Suprapubic skin (tissue), 4 donors: ENCODE measurements around the gene DCLK2. TPM values are rescaled to one million over a fixed set of nuclear protein-coding genes. Genes with fewer than 3 reads are reported as not detected.

ENCODE experiments used
- DNase-seq, 2 donors: peaks; one replicate each; pipeline ENCODE4 v3.0.0-alpha.2; 2019; ENCODE audit warnings: low spot score in 2 of 2
- H3K27ac ChIP-seq: fragments of 200-600 bp; sonication (generic); one replicate; pipeline ENCODE4 v1.5.1; 2019
- H3K27me3 ChIP-seq: fragments of 200-600 bp; sonication (generic); one replicate; pipeline ENCODE4 v1.5.1; 2019
- H3K36me3 ChIP-seq: fragments of 200-600 bp; sonication (generic); one replicate; pipeline ENCODE4 v1.5.1; 2019
- H3K4me1 ChIP-seq: fragments of 200-600 bp; sonication (generic); one replicate; pipeline ENCODE4 v1.5.1; 2019
- H3K4me3 ChIP-seq: fragments of 200-600 bp; sonication (generic); one replicate; pipeline ENCODE4 v1.5.1; 2019; ENCODE audit warnings: mild to moderate bottlenecking
- H3K9me3 ChIP-seq: fragments of 200-600 bp; sonication (generic); one replicate; pipeline ENCODE4 v1.5.1; 2019
- EP300 ChIP-seq: sonication (generic); formaldehyde crosslinking; IDR thresholded peaks from one replicate; pipeline ENCODE4 v1.6.1; 2017; ENCODE audit warnings: antibody characterized with exemption
- POLR2A ChIP-seq, 2 donors: fragments of 450-650 bp; IDR thresholded peaks; one replicate each; pipeline ENCODE4 v1.6.1; 2017; ENCODE audit warnings: antibody characterized with exemption in 2 of 2, mild to moderate bottlenecking in 2 of 2, moderate library complexity in 2 of 2
- POLR2AphosphoS5 ChIP-seq, 3 donors: sonication (generic); formaldehyde crosslinking; IDR thresholded peaks; one replicate each; pipeline ENCODE4 v1.6.1; 2017; ENCODE audit warnings: antibody characterized with exemption in 3 of 3
- WGBS: methylation state at CpG from one replicate; pipeline ENCODE4 v1.1.5; 2018; 5-methylcytosine and 5-hydroxymethylcytosine counted together
- total RNA-seq, 4 donors: library from RNA; depleted of rRNA; stranded (reverse); fragments of >200 nt; gene quantifications; one replicate each; pipeline ENCODE4 v1.1.0, GENCODE V29; 2016
- TF ChIP-seq, protein P1 (sequence below), 2 donors: fragments of 200-600 bp in 1 of 2; fragments of 450-650 bp in 1 of 2; sonication (generic) in 1 of 2; IDR thresholded peaks; one replicate each; pipeline ENCODE4 v1.5.1; 2016 to 2019; ENCODE audit warnings: antibody characterized with exemption in 2 of 2, mild to moderate bottlenecking in 1 of 2, moderate library complexity in 1 of 2

Gene DCLK2
- total RNA-seq, 4 donors from 2014 or later: 0.57 to 3.6 (median 1.9) TPM

- peaks cover 16% of the 10 kb centered on the region for H3K36me3 ChIP-seq
- 77% methylated on average over 6 of the region's 6 CpGs for WGBS
Observed at GRCh38 chr4:150286656-150287055, 208.4 kb downstream of the DCLK2 start.

GRCh38 chr4:150289198-150289597 is 211.0 kb downstream of the DCLK2 start:
- 76% methylated on average over 2 of the region's 2 CpGs for WGBS
- no peak for TF ChIP-seq EP300
- TF ChIP-seq, protein P1, sequence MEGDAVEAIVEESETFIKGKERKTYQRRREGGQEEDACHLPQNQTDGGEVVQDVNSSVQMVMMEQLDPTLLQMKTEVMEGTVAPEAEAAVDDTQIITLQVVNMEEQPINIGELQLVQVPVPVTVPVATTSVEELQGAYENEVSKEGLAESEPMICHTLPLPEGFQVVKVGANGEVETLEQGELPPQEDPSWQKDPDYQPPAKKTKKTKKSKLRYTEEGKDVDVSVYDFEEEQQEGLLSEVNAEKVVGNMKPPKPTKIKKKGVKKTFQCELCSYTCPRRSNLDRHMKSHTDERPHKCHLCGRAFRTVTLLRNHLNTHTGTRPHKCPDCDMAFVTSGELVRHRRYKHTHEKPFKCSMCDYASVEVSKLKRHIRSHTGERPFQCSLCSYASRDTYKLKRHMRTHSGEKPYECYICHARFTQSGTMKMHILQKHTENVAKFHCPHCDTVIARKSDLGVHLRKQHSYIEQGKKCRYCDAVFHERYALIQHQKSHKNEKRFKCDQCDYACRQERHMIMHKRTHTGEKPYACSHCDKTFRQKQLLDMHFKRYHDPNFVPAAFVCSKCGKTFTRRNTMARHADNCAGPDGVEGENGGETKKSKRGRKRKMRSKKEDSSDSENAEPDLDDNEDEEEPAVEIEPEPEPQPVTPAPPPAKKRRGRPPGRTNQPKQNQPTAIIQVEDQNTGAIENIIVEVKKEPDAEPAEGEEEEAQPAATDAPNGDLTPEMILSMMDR (IDR thresholded peaks at IDR 0.05): no peak

More at GRCh38 chr4:150286656-150287055, 208.4 kb downstream of the DCLK2 start:
- no peak overlapping the region for H3K27ac ChIP-seq
- H3K27me3 ChIP-seq: no peaks in the 10 kb centered on the region
- H3K4me1 ChIP-seq: no peaks in the 10 kb centered on the region
- no peaks in the 10 kb centered on the region for H3K9me3 ChIP-seq
- no peak for DNase-seq
- TF ChIP-seq POLR2AphosphoS5 (IDR thresholded peaks at IDR 0.05): no peak
- TF ChIP-seq POLR2A (IDR thresholded peaks at IDR 0.05): no peak
- TF ChIP-seq, protein P1 (IDR thresholded peaks at IDR 0.05): no peak
- TF ChIP-seq EP300: no peak
- H3K4me3 ChIP-seq: no peak overlapping the region

GRCh38 chr4:150289881-150290280 is 211.6 kb downstream of the DCLK2 start:
- WGBS: 85% methylated on average over 3 of the region's 3 CpGs
- Histone ChIP-seq H3K36me3 (no peaks in the 10 kb centered on the region), H3K27me3 (no peaks in the 10 kb centered on the region), H3K9me3 (no peaks in the 10 kb centered on the region), H3K4me1 (no peaks in the 10 kb centered on the region), H3K27ac (no peak overlapping the region), H3K4me3 (no peak overlapping the region)
- DNase-seq: no peak
- no peak for TF ChIP-seq EP300
- TF ChIP-seq POLR2A (IDR thresholded peaks at IDR 0.05): no peak

More at GRCh38 chr4:150289198-150289597, 211.0 kb downstream of the DCLK2 start:
- Histone ChIP-seq H3K36me3 (no peaks in the 10 kb centered on the region), H3K27ac (no peak overlapping the region), H3K9me3 (no peaks in the 10 kb centered on the region), H3K4me3 (no peak overlapping the region), H3K27me3 (no peaks in the 10 kb centered on the region), H3K4me1 (no peaks in the 10 kb centered on the region)
- no peak for DNase-seq

DNA sequence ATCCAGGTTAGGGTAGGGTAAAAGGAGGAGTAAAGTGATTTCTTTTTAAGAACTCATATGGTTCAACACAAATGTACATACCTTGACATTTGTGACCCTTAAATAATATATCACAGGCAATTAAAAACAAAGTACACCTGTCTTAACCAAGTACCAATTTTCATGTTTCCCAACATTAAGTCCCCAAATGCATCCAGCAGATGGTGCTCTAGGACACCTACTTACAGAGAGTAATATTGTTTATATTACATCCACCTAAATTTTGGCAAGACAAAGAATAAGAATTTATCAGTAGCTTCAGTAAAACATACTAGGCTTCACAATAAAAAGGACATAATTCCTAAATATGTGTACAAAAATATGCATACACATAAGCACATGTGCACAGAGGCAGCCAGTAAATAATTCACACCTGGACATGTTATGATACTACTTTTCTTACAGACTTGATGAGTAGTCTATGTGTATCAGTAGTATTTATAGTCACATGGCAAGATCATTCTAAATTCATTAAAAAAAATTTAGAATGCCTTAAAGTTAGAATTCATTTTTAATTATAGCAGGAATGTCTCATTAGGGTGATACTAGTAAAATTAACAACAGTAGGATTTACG is 219.7 kb downstream of the DCLK2 start:
- no peak overlapping the region for H3K27ac ChIP-seq
- no peaks in the 10 kb centered on the region for H3K9me3 ChIP-seq
- 96% methylated on average over 1 of the region's 1 CpG for WGBS
- H3K36me3 ChIP-seq: no peaks in the 10 kb centered on the region
- no peak overlapping the region for H3K4me3 ChIP-seq
- no peaks in the 10 kb centered on the region for H3K27me3 ChIP-seq
- no peaks in the 10 kb centered on the region for H3K4me1 ChIP-seq
- TF ChIP-seq POLR2A (IDR thresholded peaks at IDR 0.05): no peak
- TF ChIP-seq, protein P1 (IDR thresholded peaks at IDR 0.05): peak in 1 of 2 donors; percentile 16
- DNase-seq: no peak

DNA sequence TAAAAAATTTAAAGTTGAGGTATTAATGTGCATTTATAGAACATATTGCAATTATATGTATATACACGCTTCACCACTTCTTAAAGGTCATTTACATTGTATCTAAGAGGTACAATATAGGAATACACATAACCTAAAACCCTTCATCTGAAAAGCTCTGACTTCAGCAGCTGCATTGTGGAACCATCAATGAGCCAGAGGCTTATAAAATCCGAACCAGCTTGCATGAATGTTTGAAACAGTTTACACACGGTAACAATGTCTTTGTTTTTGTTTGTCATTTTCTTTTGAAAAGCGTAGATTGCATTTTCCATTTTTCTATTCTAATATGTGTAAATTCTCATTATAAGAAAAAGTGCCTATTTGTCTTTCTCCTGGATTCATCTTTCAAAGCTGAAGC is 221.6 kb downstream of the DCLK2 start:
- H3K9me3 ChIP-seq: no peaks in the 10 kb centered on the region
- no peaks in the 10 kb centered on the region for H3K36me3 ChIP-seq
- no peak overlapping the region for H3K27ac ChIP-seq
- H3K4me1 ChIP-seq: no peaks in the 10 kb centered on the region
- no peak for TF ChIP-seq POLR2AphosphoS5 (IDR thresholded peaks at IDR 0.05)
- 95% methylated on average over 4 of the region's 4 CpGs for WGBS
- no peak for DNase-seq
- no peaks in the 10 kb centered on the region for H3K27me3 ChIP-seq
- H3K4me3 ChIP-seq: no peak overlapping the region

DNA sequence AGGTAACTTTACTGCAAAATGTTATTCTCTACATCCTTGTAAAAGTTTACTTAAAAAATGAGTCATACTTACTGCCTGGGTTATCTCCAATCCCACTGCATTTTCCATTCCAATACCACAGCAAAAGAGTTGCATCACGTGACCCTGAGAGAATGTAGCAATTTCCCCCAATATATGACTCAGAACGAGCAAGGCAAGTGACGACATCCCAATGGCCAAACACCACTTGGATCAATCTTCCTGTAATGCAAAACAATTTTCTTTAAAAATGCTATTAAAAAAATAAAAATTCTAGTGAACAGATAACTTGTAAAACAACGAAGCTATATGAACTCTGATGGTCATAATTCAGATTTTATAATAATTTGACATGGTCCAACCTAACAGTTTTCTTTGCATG is 224.3 kb downstream of the DCLK2 start:
- H3K4me1 ChIP-seq: no peaks in the 10 kb centered on the region
- H3K9me3 ChIP-seq: no peaks in the 10 kb centered on the region
- H3K36me3 ChIP-seq: no peaks in the 10 kb centered on the region
- WGBS: 66% methylated on average over 4 of the region's 4 CpGs
- no peak overlapping the region for H3K27ac ChIP-seq
- H3K27me3 ChIP-seq: no peaks in the 10 kb centered on the region
- DNase-seq: no peak
- TF ChIP-seq EP300 (no peak), POLR2A (IDR thresholded peaks at IDR 0.05) (no peak), POLR2AphosphoS5 (IDR thresholded peaks at IDR 0.05) (no peak)
- TF ChIP-seq, protein P1 (IDR thresholded peaks at IDR 0.05): no peak
- H3K4me3 ChIP-seq: no peak overlapping the region
